Vagina (tissue), 2 donors: ENCODE data around the gene TMEM59L.

Source experiments
- POLR2A ChIP-seq, 2 donors: fragments of 450-650 bp; IDR thresholded peaks; one replicate each; pipeline ENCODE4 v1.6.1; 2017; ENCODE audit warnings: antibody characterized with exemption in 2 of 2, mild to moderate bottlenecking in 2 of 2, moderate library complexity in 2 of 2
- POLR2AphosphoS5 ChIP-seq, 2 donors: sonication (generic); formaldehyde crosslinking; IDR thresholded peaks; one replicate each; pipeline ENCODE4 v1.9.0; 2017; ENCODE audit warnings: antibody characterized with exemption in 2 of 2, mild to moderate bottlenecking in 2 of 2, low read depth in 1 of 2; ENCODE audit not compliant: insufficient read depth in 1 of 2
- TF ChIP-seq, protein P1 (sequence below), 3 experiments: fragments of 450-650 bp in 2 of 3; fragments of 200-600 bp in 1 of 3; sonication (generic) in 1 of 3; IDR thresholded peaks; one replicate each; pipeline ENCODE4 v1.5.1; 2017 to 2019; ENCODE audit warnings: antibody characterized with exemption in 3 of 3, mild to moderate bottlenecking in 2 of 3, moderate library complexity in 2 of 3

DNA sequence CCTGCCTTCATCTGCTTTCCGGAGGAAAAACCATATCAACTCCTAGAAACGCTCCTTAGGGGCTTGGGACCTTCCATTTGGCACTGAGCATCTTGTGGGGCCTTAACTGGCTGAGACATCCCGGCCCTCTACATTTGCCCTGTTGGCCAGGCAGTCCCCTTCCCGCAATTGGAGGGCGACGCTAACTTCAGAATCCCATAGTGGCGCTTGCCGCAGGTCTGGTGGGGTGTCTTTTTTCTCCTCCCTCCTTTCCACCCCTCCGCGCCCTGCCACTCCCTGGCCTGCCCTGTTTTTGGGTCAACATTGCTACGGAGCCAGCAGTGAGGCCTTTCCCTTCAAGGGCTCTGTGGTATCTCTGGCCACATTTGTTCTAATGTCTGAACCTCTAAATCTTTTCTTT, 57.2 kb downstream of the TMEM59L start:
- TF ChIP-seq, protein P1, sequence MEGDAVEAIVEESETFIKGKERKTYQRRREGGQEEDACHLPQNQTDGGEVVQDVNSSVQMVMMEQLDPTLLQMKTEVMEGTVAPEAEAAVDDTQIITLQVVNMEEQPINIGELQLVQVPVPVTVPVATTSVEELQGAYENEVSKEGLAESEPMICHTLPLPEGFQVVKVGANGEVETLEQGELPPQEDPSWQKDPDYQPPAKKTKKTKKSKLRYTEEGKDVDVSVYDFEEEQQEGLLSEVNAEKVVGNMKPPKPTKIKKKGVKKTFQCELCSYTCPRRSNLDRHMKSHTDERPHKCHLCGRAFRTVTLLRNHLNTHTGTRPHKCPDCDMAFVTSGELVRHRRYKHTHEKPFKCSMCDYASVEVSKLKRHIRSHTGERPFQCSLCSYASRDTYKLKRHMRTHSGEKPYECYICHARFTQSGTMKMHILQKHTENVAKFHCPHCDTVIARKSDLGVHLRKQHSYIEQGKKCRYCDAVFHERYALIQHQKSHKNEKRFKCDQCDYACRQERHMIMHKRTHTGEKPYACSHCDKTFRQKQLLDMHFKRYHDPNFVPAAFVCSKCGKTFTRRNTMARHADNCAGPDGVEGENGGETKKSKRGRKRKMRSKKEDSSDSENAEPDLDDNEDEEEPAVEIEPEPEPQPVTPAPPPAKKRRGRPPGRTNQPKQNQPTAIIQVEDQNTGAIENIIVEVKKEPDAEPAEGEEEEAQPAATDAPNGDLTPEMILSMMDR (IDR thresholded peaks at IDR 0.05), result no peak
- no peak for TF ChIP-seq POLR2A (IDR thresholded peaks at IDR 0.05)
- TF ChIP-seq POLR2AphosphoS5 (IDR thresholded peaks at IDR 0.05; ENCODE audit: insufficient read depth in 1 of 2, low read depth in 1 of 2), result no peak
